ENCODE measurements around the gene CCDC18. TPM values are rescaled to one million over a fixed set of nuclear protein-coding genes. Genes with fewer than 3 reads are reported as not detected.
A peak's percentile ranks its signal among the peaks of the same experiment; 100 is the strongest.
"Not testable (repeated sequence)": the region's sequence is repeated elsewhere in the genome, so short reads cannot be mapped to it uniquely, and the experiment has no call there.

CCDC18 gene
- polyA plus RNA-seq, 1 donor from 2014 or later, result 15.2 TPM

GRCh38 chr1:93277530-93277929 is 97.0 kb downstream of the CCDC18 start:
- H3K27me3 Mint-ChIP-seq, H3K4me1 Mint-ChIP-seq, H3K9me3 Mint-ChIP-seq, H3K4me3 Mint-ChIP-seq, H3K27ac Mint-ChIP-seq: not testable (repeated sequence)
- H3K36me3 Mint-ChIP-seq, result peaks cover 11% of the 10 kb centered on the region

- Mint-ChIP-seq H3K27me3 (no peaks in the 10 kb centered on the region), H3K4me1 (no peaks in the 10 kb centered on the region), H3K9me3 (peaks cover 4 to 10% (median 5%) of the 10 kb centered on the region in 3 donors), H3K27ac (peak overlapping the region in 1 of 3 donors; percentile 19), H3K36me3 (peaks cover 28% of the 10 kb centered on the region), H3K4me3 (no peak overlapping the region)
These were observed 103.0 kb downstream of the CCDC18 start for GRCh38 chr1:93283496-93283895.

GRCh38 chr1:93288558-93288957 is 108.0 kb downstream of the CCDC18 start:
- H3K4me3 Mint-ChIP-seq, result no peak overlapping the region
- peaks cover 33% of the 10 kb centered on the region for H3K36me3 Mint-ChIP-seq
- peaks cover under 1 to 4% (median 3%) of the 10 kb centered on the region in 3 donors for H3K4me1 Mint-ChIP-seq
- H3K27ac Mint-ChIP-seq, result no peak overlapping the region
- H3K27me3 Mint-ChIP-seq, result no peaks in the 10 kb centered on the region
- peaks cover 2 to 30% (median 4%) of the 10 kb centered on the region in 3 donors for H3K9me3 Mint-ChIP-seq

GRCh38 chr1:93296555-93297154 is 116.1 kb downstream of the CCDC18 start:
- Mint-ChIP-seq H3K27me3 (no peaks in the 10 kb centered on the region), H3K27ac (no peak overlapping the region), H3K9me3 (peaks cover 0 to 11% (median 1%) of the 10 kb centered on the region in 3 donors), H3K4me3 (no peak overlapping the region), H3K4me1 (peaks cover 0 to 3% (median 0%) of the 10 kb centered on the region in 3 donors), H3K36me3 (peaks cover 13% of the 10 kb centered on the region)

GRCh38 chr1:93301131-93301530 is 120.6 kb downstream of the CCDC18 start:
- no peak overlapping the region for H3K4me3 Mint-ChIP-seq
- no peak overlapping the region for H3K27ac Mint-ChIP-seq
- H3K4me1 Mint-ChIP-seq, result no peaks in the 10 kb centered on the region
- H3K36me3 Mint-ChIP-seq, result peaks cover 12% of the 10 kb centered on the region
- no peaks in the 10 kb centered on the region for H3K27me3 Mint-ChIP-seq
- H3K9me3 Mint-ChIP-seq, result no peaks in the 10 kb centered on the region

- H3K27ac Mint-ChIP-seq, result no peak overlapping the region
- no peaks in the 10 kb centered on the region for H3K4me1 Mint-ChIP-seq
These were observed 121.6 kb downstream of the CCDC18 start for GRCh38 chr1:93302078-93302477.

GRCh38 chr1:93304716-93305138 is 124.2 kb downstream of the CCDC18 start:
- H3K27me3 Mint-ChIP-seq, result no peaks in the 10 kb centered on the region
- no peaks in the 10 kb centered on the region for H3K4me1 Mint-ChIP-seq
- no peak overlapping the region for H3K27ac Mint-ChIP-seq
- no peaks in the 10 kb centered on the region for H3K9me3 Mint-ChIP-seq
- H3K36me3 Mint-ChIP-seq, result peaks cover 4% of the 10 kb centered on the region
- no peak overlapping the region for H3K4me3 Mint-ChIP-seq

More at GRCh38 chr1:93302078-93302477, 121.6 kb downstream of the CCDC18 start:
- no peaks in the 10 kb centered on the region for H3K27me3 Mint-ChIP-seq
- H3K4me3 Mint-ChIP-seq, result no peak overlapping the region
- no peaks in the 10 kb centered on the region for H3K9me3 Mint-ChIP-seq
- H3K36me3 Mint-ChIP-seq, result peaks cover 11% of the 10 kb centered on the region

GRCh38 chr1:93306920-93307319 is 126.4 kb downstream of the CCDC18 start:
- H3K4me1 Mint-ChIP-seq, result no peaks in the 10 kb centered on the region
- no peak overlapping the region for H3K4me3 Mint-ChIP-seq
- H3K27ac Mint-ChIP-seq, result no peak overlapping the region
- peaks cover 4% of the 10 kb centered on the region for H3K36me3 Mint-ChIP-seq
- no peaks in the 10 kb centered on the region for H3K9me3 Mint-ChIP-seq
- no peaks in the 10 kb centered on the region for H3K27me3 Mint-ChIP-seq

GRCh38 chr1:93313026-93313425 is 132.5 kb downstream of the CCDC18 start:
- H3K4me3 Mint-ChIP-seq, result no peak overlapping the region
- no peaks in the 10 kb centered on the region for H3K9me3 Mint-ChIP-seq
- H3K36me3 Mint-ChIP-seq, result peaks cover 15% of the 10 kb centered on the region
- no peak overlapping the region for H3K27ac Mint-ChIP-seq
- H3K27me3 Mint-ChIP-seq, result no peaks in the 10 kb centered on the region
- H3K4me1 Mint-ChIP-seq, result no peaks in the 10 kb centered on the region

GRCh38 chr1:93317207-93317606 is 136.7 kb downstream of the CCDC18 start:
- no peak overlapping the region for H3K4me3 Mint-ChIP-seq
- H3K27me3 Mint-ChIP-seq, result no peaks in the 10 kb centered on the region
- H3K36me3 Mint-ChIP-seq, result peaks cover 16% of the 10 kb centered on the region
- no peaks in the 10 kb centered on the region for H3K9me3 Mint-ChIP-seq
- H3K27ac Mint-ChIP-seq, result no peak overlapping the region
- H3K4me1 Mint-ChIP-seq, result no peaks in the 10 kb centered on the region

- H3K9me3 Mint-ChIP-seq, result no peaks in the 10 kb centered on the region
- H3K27ac Mint-ChIP-seq, result no peak overlapping the region
- H3K27me3 Mint-ChIP-seq, result no peaks in the 10 kb centered on the region
- H3K4me3 Mint-ChIP-seq, result no peak overlapping the region
- H3K36me3 Mint-ChIP-seq, result peaks cover 16% of the 10 kb centered on the region
- no peaks in the 10 kb centered on the region for H3K4me1 Mint-ChIP-seq
These were observed 137.4 kb downstream of the CCDC18 start for GRCh38 chr1:93317943-93318342.

- Mint-ChIP-seq H3K4me1 (no peaks in the 10 kb centered on the region), H3K27ac (no peak overlapping the region), H3K36me3 (peaks cover 8% of the 10 kb centered on the region), H3K9me3 (no peaks in the 10 kb centered on the region), H3K4me3 (no peak overlapping the region), H3K27me3 (no peaks in the 10 kb centered on the region)
These were observed 141.2 kb downstream of the CCDC18 start for GRCh38 chr1:93321720-93322119.

GRCh38 chr1:93322349-93322748 is 141.8 kb downstream of the CCDC18 start:
- no peak overlapping the region for H3K27ac Mint-ChIP-seq
- H3K36me3 Mint-ChIP-seq, result peaks cover 8% of the 10 kb centered on the region
- no peaks in the 10 kb centered on the region for H3K27me3 Mint-ChIP-seq
- H3K4me3 Mint-ChIP-seq, result no peak overlapping the region
- no peaks in the 10 kb centered on the region for H3K9me3 Mint-ChIP-seq
- H3K4me1 Mint-ChIP-seq, result no peaks in the 10 kb centered on the region

GRCh38 chr1:93323185-93323820 is 142.8 kb downstream of the CCDC18 start:
- H3K27ac Mint-ChIP-seq, result no peak overlapping the region
- H3K4me3 Mint-ChIP-seq, result no peak overlapping the region
- H3K9me3 Mint-ChIP-seq, result no peaks in the 10 kb centered on the region
- H3K36me3 Mint-ChIP-seq, result peaks cover 8% of the 10 kb centered on the region
- no peaks in the 10 kb centered on the region for H3K4me1 Mint-ChIP-seq
- H3K27me3 Mint-ChIP-seq, result no peaks in the 10 kb centered on the region

GRCh38 chr1:93324486-93325464 is 144.3 kb downstream of the CCDC18 start:
- peaks cover 0 to 2% (median 0%) of the 10 kb centered on the region in 3 donors for H3K4me1 Mint-ChIP-seq
- no peak overlapping the region for H3K4me3 Mint-ChIP-seq
- peaks cover 8% of the 10 kb centered on the region for H3K36me3 Mint-ChIP-seq
- no peaks in the 10 kb centered on the region for H3K27me3 Mint-ChIP-seq
- no peak overlapping the region for H3K27ac Mint-ChIP-seq
- H3K9me3 Mint-ChIP-seq, result no peaks in the 10 kb centered on the region
